Measurements from ENCODE around the gene WNT9A.

Gene WNT9A

GRCh38 chr1:227897704-227898438 lies 49.9 kb downstream of the WNT9A start:
- no peak for DNase-seq (ENCODE audit: low read depth in 2 of 2)

GRCh38 chr1:227896710-227897655 lies 50.7 kb downstream of the WNT9A start:
- DNase-seq (ENCODE audit: low read depth in 2 of 2): no peak

GRCh38 chr1:227895828-227896685 lies 51.7 kb downstream of the WNT9A start:
- DNase-seq (ENCODE audit: low read depth in 2 of 2): no peak

- no peak for DNase-seq (ENCODE audit: low read depth in 2 of 2)
Observed at GRCh38 chr1:227894831-227895451, 52.8 kb downstream of the WNT9A start.

GRCh38 chr1:227893949-227894721 lies 53.6 kb downstream of the WNT9A start:
- DNase-seq (ENCODE audit: low read depth in 2 of 2): no peak

GRCh38 chr1:227893300-227893948 lies 54.3 kb downstream of the WNT9A start:
- DNase-seq (ENCODE audit: low read depth in 2 of 2): no peak

GRCh38 chr1:227892489-227893299 lies 55.0 kb downstream of the WNT9A start:
- DNase-seq (ENCODE audit: low read depth in 2 of 2): no peak

GRCh38 chr1:227891955-227892488 lies 55.7 kb downstream of the WNT9A start:
- DNase-seq (ENCODE audit: low read depth in 2 of 2): no peak

- no peak for DNase-seq (ENCODE audit: low read depth in 2 of 2)
Observed at GRCh38 chr1:227891223-227891954, 56.3 kb downstream of the WNT9A start.

- DNase-seq (ENCODE audit: low read depth in 2 of 2): no peak
Observed at GRCh38 chr1:227890451-227891222, 57.1 kb downstream of the WNT9A start.

GRCh38 chr1:227889863-227890405 lies 57.8 kb downstream of the WNT9A start:
- DNase-seq (ENCODE audit: low read depth in 2 of 2): no peak

GRCh38 chr1:227889047-227889862 lies 58.5 kb downstream of the WNT9A start:
- DNase-seq (ENCODE audit: low read depth in 2 of 2): no peak

- DNase-seq (ENCODE audit: low read depth in 2 of 2): no peak
Observed at GRCh38 chr1:227888404-227889046, 59.2 kb downstream of the WNT9A start.

GRCh38 chr1:227887697-227888403 lies 59.9 kb downstream of the WNT9A start:
- no peak for DNase-seq (ENCODE audit: low read depth in 2 of 2)

Measured in stimulated activated CD8-positive, alpha-beta memory T cell treated with anti-CD3 and anti-CD28 coated beads, Interleukin-2, amount 100 ng/mL, for 1 hour (primary cell).